Caco-2 (cell line): ENCODE measurements around the gene DOCK10. TPM values are rescaled to one million over a fixed set of nuclear protein-coding genes. Genes with fewer than 3 reads are reported as not detected.

Experiments used
- BruUV-seq: library from RNA; stranded (reverse); fragments of 400-500 nt; replicated peaks from 2 replicates; lab custom pipeline; 2021; lab: Mats Ljungman, UMichigan
- CTCF ChIA-PET: fragments of 300-600 bp; sonication (Branson Sonifier 250); formaldehyde crosslinking; loops from one replicate; lab custom pipeline; 2022; ENCODE audit warnings: antibody characterized with exemption; lab: Charles Lee
- POLR2A ChIA-PET: fragments of 300-600 bp; sonication (Branson Sonifier 250); formaldehyde crosslinking; loops from one replicate; lab custom pipeline; 2022; ENCODE audit warnings: antibody characterized with exemption; lab: Charles Lee
- DNase-seq, 2 experiments: peaks; one replicate each; pipeline versions ENCODE4 v3.0.0 to v3.0.0-alpha.2; 2020 to 2022
- H3K27me3 ChIP-seq: replicated peaks from 2 replicates; pipeline ENCODE4 v1.6.0; 2011; ENCODE audit warnings: low read length; ENCODE audit not compliant: control insufficient read depth, insufficient read depth
- H3K36me3 ChIP-seq: 2 replicates; pipeline ENCODE4 v1.5.1; 2011; ENCODE audit warnings: low read length; ENCODE audit not compliant: control insufficient read depth, insufficient read depth
- H3K4me1 ChIP-seq: fragments of 250-450 bp; sonication (Bioruptor Pico); 2 replicates; pipeline ENCODE4 v1.5.1; 2020; ENCODE audit warnings: mild to moderate bottlenecking
- H3K4me3 ChIP-seq: 2 replicates; pipeline ENCODE4 v1.5.1; 2011; ENCODE audit warnings: low read depth, mild to moderate bottlenecking, control low read depth, low read length
- H3K9me3 ChIP-seq: fragments of 250-450 bp; sonication (Bioruptor Pico); 2 replicates; pipeline ENCODE4 v1.5.1; 2020; ENCODE audit warnings: mild to moderate bottlenecking, moderate library complexity
- H3K27ac Mint-ChIP-seq: one replicate; pipeline ENCODE4 v1.8.0; 2022; ENCODE audit warnings: mixed read lengths; ENCODE audit not compliant: unreplicated experiment
- H3K27me3 Mint-ChIP-seq: one replicate; pipeline ENCODE4 v1.8.0; 2022; ENCODE audit warnings: mixed read lengths; ENCODE audit not compliant: insufficient read depth, unreplicated experiment
- H3K36me3 Mint-ChIP-seq: one replicate; pipeline ENCODE4 v1.8.0; 2022; ENCODE audit warnings: mild to moderate bottlenecking, mixed read lengths; ENCODE audit not compliant: insufficient read depth, unreplicated experiment
- H3K4me1 Mint-ChIP-seq: one replicate; pipeline ENCODE4 v1.8.0; 2022; ENCODE audit warnings: low read depth, mixed read lengths; ENCODE audit not compliant: unreplicated experiment
- H3K4me3 Mint-ChIP-seq: one replicate; pipeline ENCODE4 v1.8.0; 2022; ENCODE audit warnings: mild to moderate bottlenecking, moderate library complexity, mixed read lengths; ENCODE audit not compliant: unreplicated experiment
- H3K9me3 Mint-ChIP-seq: one replicate; pipeline ENCODE4 v1.8.0; 2022; ENCODE audit warnings: mixed read lengths; ENCODE audit not compliant: unreplicated experiment
- CTCF ChIP-seq, 2 experiments: fragments of 200-600 bp in 1 of 2; IDR thresholded peaks; 1 replicate in 1 of 2; 2 replicates in 1 of 2; pipeline versions ENCODE4 v1.5.1 to v1.8.0; 2011 to 2022; ENCODE audit warnings: antibody characterized with exemption in 1 of 2, control low read depth in 1 of 2, inconsistent platforms in 1 of 2, low read depth in 1 of 2, low read length in 1 of 2, mild to moderate bottlenecking in 1 of 2, moderate library complexity in 1 of 2; ENCODE audit not compliant: insufficient read depth in 1 of 2, severe bottlenecking in 1 of 2, unreplicated experiment in 1 of 2
- intact Hi-C: fragments of 100-400 bp; cut with micrococcal nuclease; formaldehyde crosslinking; loops from one replicate; pipeline ENCODE4 v1.10.0; 2022; ENCODE audit not compliant: unreplicated experiment
- total RNA-seq: library from RNA; stranded (reverse); gene quantifications from 2 replicates; pipeline ENCODE4 v1.2.3, GENCODE V29; 2022

DOCK10 gene
- total RNA-seq, 1 experiment from 2014 or later: not detected

GRCh38 chr2:224736227-224736626 lies 306.0 kb downstream of the DOCK10 start:
- H3K9me3 ChIP-seq: no peaks in the 10 kb centered on the region
- H3K4me3 ChIP-seq: no peak overlapping the region
- DNase-seq: no peak
- no peaks in the 10 kb centered on the region for H3K4me1 Mint-ChIP-seq
- no peaks in the 10 kb centered on the region for H3K4me1 ChIP-seq
- CTCF ChIA-PET: no interaction called here
- peaks cover 24% of the 10 kb centered on the region for H3K9me3 Mint-ChIP-seq
- no peaks in the 10 kb centered on the region for H3K36me3 Mint-ChIP-seq
- POLR2A ChIA-PET: no interaction called here
- H3K27me3 Mint-ChIP-seq: no peaks in the 10 kb centered on the region
- H3K27ac Mint-ChIP-seq: no peak overlapping the region
- no peaks in the 10 kb centered on the region for H3K36me3 ChIP-seq
- BruUV-seq: no TSS peak
- intact Hi-C loops: no loop called here
- H3K27me3 ChIP-seq: no peaks in the 10 kb centered on the region
- no peak for TF ChIP-seq CTCF (IDR thresholded peaks at IDR 0.05; ENCODE audit: insufficient read depth in 1 of 2, low read depth in 1 of 2, low read length in 1 of 2, severe bottlenecking in 1 of 2, unreplicated experiment in 1 of 2)
- no peak overlapping the region for H3K4me3 Mint-ChIP-seq

- H3K36me3 ChIP-seq: no peaks in the 10 kb centered on the region
- no peaks in the 10 kb centered on the region for H3K27me3 ChIP-seq
- Mint-ChIP-seq H3K36me3 (no peaks in the 10 kb centered on the region), H3K4me1 (no peaks in the 10 kb centered on the region), H3K27me3 (no peaks in the 10 kb centered on the region), H3K4me3 (no peak overlapping the region), H3K27ac (no peak overlapping the region), H3K9me3 (peaks cover 24% of the 10 kb centered on the region)
- ChIA-PET CTCF (no interaction called here), POLR2A (no interaction called here)
- no peak for TF ChIP-seq CTCF (IDR thresholded peaks at IDR 0.05; ENCODE audit: insufficient read depth in 1 of 2, low read depth in 1 of 2, low read length in 1 of 2, severe bottlenecking in 1 of 2, unreplicated experiment in 1 of 2)
- no peak for DNase-seq
- H3K9me3 ChIP-seq: no peaks in the 10 kb centered on the region
- BruUV-seq: no TSS peak
- H3K4me1 ChIP-seq: no peaks in the 10 kb centered on the region
- intact Hi-C loops: no loop called here
- no peak overlapping the region for H3K4me3 ChIP-seq
Observed at GRCh38 chr2:224734949-224735348, 307.3 kb downstream of the DOCK10 start.

DNA sequence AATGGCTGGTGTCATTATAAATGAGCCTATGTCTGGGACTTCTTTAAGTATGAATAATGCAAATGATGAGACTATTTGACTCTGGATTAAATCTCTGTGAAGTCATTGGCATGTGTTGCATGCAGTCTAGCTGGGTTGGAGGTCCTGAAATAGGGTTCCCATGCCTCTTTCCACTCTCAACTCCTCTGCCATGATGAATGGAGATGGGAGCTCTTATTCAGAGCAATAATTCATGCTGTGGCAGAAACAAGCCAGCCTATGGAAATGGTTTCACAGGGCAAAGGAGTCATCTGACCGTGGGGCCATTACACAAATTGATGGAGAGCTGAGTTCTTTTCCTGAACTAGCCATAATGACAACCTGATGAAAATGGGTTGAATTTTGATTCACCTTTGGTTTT lies 310.6 kb downstream of the DOCK10 start:
- Mint-ChIP-seq H3K9me3 (peaks cover 20% of the 10 kb centered on the region), H3K4me1 (no peaks in the 10 kb centered on the region), H3K27ac (no peak overlapping the region), H3K36me3 (no peaks in the 10 kb centered on the region), H3K4me3 (no peak overlapping the region), H3K27me3 (no peaks in the 10 kb centered on the region)
- POLR2A ChIA-PET: no interaction called here
- no peak for DNase-seq
- H3K4me3 ChIP-seq: no peak overlapping the region
- no TSS peak for BruUV-seq
- no peak for TF ChIP-seq CTCF (IDR thresholded peaks at IDR 0.05; ENCODE audit: insufficient read depth in 1 of 2, low read depth in 1 of 2, low read length in 1 of 2, severe bottlenecking in 1 of 2, unreplicated experiment in 1 of 2)
- no peaks in the 10 kb centered on the region for H3K36me3 ChIP-seq
- no peaks in the 10 kb centered on the region for H3K4me1 ChIP-seq
- intact Hi-C loops: no loop called here
- no peaks in the 10 kb centered on the region for H3K9me3 ChIP-seq
- CTCF ChIA-PET: no interaction called here
- no peaks in the 10 kb centered on the region for H3K27me3 ChIP-seq
